ENCODE results near the gene AKAP12.

The AKAP12 gene

DNA sequence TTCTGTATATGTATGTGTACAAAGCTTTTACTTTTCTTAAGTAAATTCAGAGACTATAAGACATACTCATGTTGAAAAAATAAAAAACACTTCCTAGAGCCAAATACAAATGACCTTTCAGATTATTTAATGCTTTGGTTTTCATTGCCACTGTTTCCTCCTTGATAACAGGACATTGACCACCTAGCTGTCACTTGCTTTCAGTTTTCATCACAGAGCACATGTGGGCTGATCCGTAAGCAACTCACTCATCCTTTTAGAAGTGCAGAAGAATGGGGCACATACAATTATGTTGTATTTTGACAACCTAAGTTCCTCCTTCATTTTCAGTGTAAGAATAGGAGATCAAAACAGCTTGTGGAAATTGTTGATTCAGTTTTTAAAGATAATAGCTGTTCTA is 145.4 kb downstream of the AKAP12 start:
- DNase-seq (ENCODE audit: low spot score): peak; percentile 34
- TF ChIP-seq, protein P1, sequence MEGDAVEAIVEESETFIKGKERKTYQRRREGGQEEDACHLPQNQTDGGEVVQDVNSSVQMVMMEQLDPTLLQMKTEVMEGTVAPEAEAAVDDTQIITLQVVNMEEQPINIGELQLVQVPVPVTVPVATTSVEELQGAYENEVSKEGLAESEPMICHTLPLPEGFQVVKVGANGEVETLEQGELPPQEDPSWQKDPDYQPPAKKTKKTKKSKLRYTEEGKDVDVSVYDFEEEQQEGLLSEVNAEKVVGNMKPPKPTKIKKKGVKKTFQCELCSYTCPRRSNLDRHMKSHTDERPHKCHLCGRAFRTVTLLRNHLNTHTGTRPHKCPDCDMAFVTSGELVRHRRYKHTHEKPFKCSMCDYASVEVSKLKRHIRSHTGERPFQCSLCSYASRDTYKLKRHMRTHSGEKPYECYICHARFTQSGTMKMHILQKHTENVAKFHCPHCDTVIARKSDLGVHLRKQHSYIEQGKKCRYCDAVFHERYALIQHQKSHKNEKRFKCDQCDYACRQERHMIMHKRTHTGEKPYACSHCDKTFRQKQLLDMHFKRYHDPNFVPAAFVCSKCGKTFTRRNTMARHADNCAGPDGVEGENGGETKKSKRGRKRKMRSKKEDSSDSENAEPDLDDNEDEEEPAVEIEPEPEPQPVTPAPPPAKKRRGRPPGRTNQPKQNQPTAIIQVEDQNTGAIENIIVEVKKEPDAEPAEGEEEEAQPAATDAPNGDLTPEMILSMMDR (IDR thresholded peaks at IDR 0.05; ENCODE audit: extremely low read depth, missing control alignments): no peak

DNA sequence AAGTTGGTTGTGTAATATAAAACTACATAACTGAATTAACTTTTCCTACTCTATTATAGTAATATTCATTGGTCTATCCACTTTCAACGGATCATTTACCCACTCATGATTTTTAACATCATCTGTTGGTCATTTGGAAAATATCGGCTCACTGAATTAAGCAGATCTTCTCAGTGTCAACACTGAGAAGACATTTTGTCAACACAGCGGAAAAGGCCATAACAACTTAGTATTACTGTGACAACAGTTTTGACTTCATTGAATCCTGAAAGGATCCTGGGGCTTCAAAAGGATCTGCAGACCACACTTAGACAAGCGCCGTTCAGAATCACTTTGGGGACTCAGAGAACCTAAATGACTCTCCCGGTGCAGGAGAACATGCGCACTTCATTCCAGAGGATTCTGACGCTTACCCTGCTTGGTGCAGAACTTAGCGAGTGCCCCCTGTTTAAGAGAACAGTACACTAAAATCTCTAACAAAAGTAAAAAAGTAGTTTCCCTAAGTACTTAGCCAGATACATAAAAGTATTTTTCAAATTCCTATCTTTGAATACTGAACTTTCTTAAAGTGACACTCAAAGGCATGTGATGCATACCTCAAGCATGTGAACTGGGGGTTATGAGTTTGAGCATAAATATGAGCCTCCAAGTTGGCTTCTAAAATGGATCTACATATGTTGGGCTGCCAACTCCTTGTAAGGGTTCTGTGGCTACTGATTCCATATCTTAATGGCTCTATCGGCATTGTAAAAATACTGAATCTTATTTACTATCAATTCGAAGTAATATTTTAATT is 147.6 kb downstream of the AKAP12 start:
- TF ChIP-seq, protein P1 (IDR thresholded peaks at IDR 0.05; ENCODE audit: extremely low read depth, missing control alignments): no peak
- no peak for DNase-seq (ENCODE audit: low spot score)

DNA sequence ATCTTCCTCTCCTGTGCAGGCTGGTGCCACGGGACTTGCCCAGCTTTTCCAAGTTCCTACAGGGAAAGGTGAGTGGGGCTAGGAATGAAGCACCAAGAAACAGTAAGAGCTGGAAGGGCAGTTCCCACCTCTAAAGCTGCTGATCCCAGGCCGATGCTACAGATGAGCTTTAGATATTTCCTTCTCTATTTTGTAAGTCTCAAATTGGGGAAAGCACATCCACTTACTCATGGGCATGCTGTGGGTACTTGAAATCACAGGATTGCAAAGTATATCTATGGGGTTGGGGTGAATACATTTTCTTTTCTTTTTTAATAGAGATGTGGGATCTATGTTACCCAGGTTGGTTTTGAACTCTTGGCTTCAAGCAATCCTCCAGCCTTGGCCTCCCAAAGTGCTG is 148.5 kb downstream of the AKAP12 start:
- TF ChIP-seq, protein P1 (IDR thresholded peaks at IDR 0.05; ENCODE audit: extremely low read depth, missing control alignments): no peak
- DNase-seq (ENCODE audit: low spot score): no peak

DNA sequence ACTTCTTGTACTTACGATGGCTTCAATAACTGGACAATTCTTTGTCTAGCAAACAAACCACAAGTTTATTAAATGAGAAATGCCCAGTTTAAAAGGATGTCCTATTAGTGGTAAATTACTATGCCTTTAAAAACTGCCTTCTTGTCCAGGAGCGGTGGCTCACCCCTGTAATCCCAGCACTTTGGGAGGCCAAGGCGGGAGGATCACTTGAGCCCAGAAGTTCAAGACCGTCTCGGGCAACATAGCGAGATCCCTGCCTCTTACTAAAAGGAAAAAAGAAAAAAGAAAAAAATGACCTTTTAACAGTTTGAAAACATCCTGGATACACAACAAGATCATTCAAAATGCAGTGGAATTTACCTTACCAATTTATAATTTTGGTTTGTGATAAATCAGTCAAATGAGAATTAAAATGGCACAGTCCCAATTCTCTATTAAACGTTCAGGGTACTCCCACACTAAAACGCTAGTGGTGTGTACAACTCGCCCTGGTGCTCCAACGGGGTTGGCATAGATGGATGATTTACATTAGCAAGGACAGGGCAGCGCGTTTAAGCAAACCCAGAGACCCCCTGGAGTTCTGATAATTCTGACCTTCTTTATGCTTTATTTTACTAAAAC is 149.3 kb downstream of the AKAP12 start:
- DNase-seq (ENCODE audit: low spot score): no peak
- TF ChIP-seq, protein P1 (IDR thresholded peaks at IDR 0.05; ENCODE audit: extremely low read depth, missing control alignments): no peak

DNA sequence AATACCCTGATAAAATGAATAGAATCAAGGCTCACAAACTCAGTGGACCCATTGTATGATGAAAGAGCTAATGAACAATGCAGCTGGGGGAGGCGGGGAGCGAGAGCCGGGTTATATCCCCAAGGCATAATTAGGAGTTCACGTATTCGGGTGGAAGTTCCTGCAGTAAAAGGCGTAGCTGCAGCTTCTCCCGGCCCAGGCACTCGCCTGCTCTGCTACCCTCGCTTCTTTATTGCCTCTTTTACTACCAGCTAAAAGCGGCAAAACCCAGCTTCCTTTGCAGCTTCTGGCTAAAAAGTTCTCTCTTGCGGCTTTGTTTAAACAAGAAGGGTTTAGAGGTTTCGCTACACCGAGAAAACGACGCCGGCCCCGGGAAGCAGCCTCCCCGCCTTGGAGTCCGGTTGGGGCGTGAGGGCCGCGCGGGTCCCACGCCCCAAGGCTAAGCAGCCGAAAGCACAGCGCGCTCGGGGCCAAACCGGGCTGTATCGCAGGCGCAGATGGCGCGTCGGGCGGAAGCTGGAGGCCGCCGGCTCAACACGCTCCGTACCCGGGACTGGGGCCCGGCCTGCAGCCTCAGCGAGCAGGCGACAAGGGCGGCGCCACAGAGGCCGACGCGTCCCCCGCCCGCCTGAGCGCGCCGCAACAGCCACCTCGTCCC is 150.0 kb downstream of the AKAP12 start:
- DNase-seq (ENCODE audit: low spot score): peak; percentile 21
- TF ChIP-seq, protein P1 (IDR thresholded peaks at IDR 0.05; ENCODE audit: extremely low read depth, missing control alignments): no peak

DNA sequence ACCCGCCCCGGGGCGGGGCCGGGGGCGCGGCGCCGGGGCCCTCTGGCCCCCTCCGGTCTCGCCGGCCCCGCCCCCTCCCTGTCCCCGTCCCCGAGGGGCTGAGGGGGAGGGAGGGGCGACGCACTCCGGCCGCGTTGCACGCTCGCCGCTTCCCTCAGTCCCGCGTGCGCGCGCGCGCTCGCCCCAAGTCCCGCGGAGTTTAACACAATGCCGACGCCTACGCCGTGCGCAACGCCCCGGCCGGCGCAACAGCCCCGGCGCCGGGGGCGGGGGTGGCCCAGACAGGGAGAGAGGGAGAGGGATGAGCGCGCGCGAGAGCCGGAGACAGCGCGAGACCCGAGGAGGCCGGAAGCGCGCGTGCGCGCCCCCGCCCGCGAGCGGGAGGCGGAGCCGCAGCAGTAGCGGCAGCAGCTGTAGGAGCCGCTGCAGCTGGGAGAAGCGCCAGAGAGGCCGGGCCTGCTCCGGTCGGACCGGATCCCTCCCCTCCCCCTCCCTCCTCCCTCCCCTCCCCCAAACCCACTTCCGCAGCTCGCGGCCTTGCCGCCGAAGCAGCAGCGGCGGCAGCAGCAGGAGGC is 150.6 kb downstream of the AKAP12 start:
- TF ChIP-seq, protein P1 (IDR thresholded peaks at IDR 0.05; ENCODE audit: extremely low read depth, missing control alignments): no peak
- peak; percentile 98 for DNase-seq (ENCODE audit: low spot score)
